ENCODE measurements around the gene CLEC12A. TPM values are rescaled to one million over a fixed set of nuclear protein-coding genes. Genes with fewer than 3 reads are reported as not detected.

CLEC12A gene
- total RNA-seq, 4 donors from 2014 or later = 0.41 to 1.6 TPM; not detected in 2

- Histone ChIP-seq H3K4me1 (no peaks in the 10 kb centered on the region), H3K36me3 (no peaks in the 10 kb centered on the region), H3K27me3 (no peaks in the 10 kb centered on the region), H3K4me3 (no peak overlapping the region), H3K9me3 (no peaks in the 10 kb centered on the region), H3K27ac (no peak overlapping the region)
- DNase-seq = no peak
- intact Hi-C loops (cut with DNase I; ENCODE audit: low total_unique reads) = no loop called here
- TF ChIP-seq POLR2A (IDR thresholded peaks at IDR 0.05) = no peak
- no peak for TF ChIP-seq CTCF (IDR thresholded peaks at IDR 0.05)
Observed at GRCh38 chr12:9977916-9978315, 6.7 kb downstream of the CLEC12A start.

- no peaks in the 10 kb centered on the region for H3K9me3 ChIP-seq
- DNase-seq = no peak
- H3K4me1 ChIP-seq = no peaks in the 10 kb centered on the region
- no peaks in the 10 kb centered on the region for H3K36me3 ChIP-seq
- no peak for TF ChIP-seq CTCF (IDR thresholded peaks at IDR 0.05)
- TF ChIP-seq POLR2A (IDR thresholded peaks at IDR 0.05) = no peak
- no peak overlapping the region for H3K27ac ChIP-seq
- intact Hi-C loops (cut with DNase I; ENCODE audit: low total_unique reads) = no loop called here
- no peaks in the 10 kb centered on the region for H3K27me3 ChIP-seq
- no peak overlapping the region for H3K4me3 ChIP-seq
Observed at GRCh38 chr12:9980126-9980525, 8.9 kb downstream of the CLEC12A start.

GRCh38 chr12:9991876-9992275 lies 20.7 kb downstream of the CLEC12A start:
- no peak overlapping the region for H3K27ac ChIP-seq
- H3K4me3 ChIP-seq = no peak overlapping the region
- H3K9me3 ChIP-seq = no peaks in the 10 kb centered on the region
- no peaks in the 10 kb centered on the region for H3K27me3 ChIP-seq
- no peak for DNase-seq
- no peak for TF ChIP-seq POLR2A (IDR thresholded peaks at IDR 0.05)
- no peak for TF ChIP-seq CTCF (IDR thresholded peaks at IDR 0.05)
- intact Hi-C loops (cut with DNase I; ENCODE audit: low total_unique reads) = no loop called here
- no peaks in the 10 kb centered on the region for H3K4me1 ChIP-seq
- H3K36me3 ChIP-seq = no peaks in the 10 kb centered on the region

- Histone ChIP-seq H3K36me3 (no peaks in the 10 kb centered on the region), H3K4me3 (no peak overlapping the region), H3K9me3 (no peaks in the 10 kb centered on the region), H3K27ac (no peak overlapping the region), H3K4me1 (no peaks in the 10 kb centered on the region), H3K27me3 (no peaks in the 10 kb centered on the region)
- DNase-seq = no peak
- intact Hi-C loops (cut with DNase I; ENCODE audit: low total_unique reads) = no loop called here
- TF ChIP-seq CTCF (IDR thresholded peaks at IDR 0.05) = no peak
- no peak for TF ChIP-seq POLR2A (IDR thresholded peaks at IDR 0.05)
Observed at GRCh38 chr12:9992296-9992695, 21.1 kb downstream of the CLEC12A start.

GRCh38 chr12:9999016-9999415 lies 27.8 kb downstream of the CLEC12A start, which contains the start of gene CLEC1B:
Gene CLEC1B, minus strand, starts transcription at chr12:9999121. Its CDS starts 21 bp downstream, at chr12:9999100.
- Histone ChIP-seq H3K4me3 (no peak within 1 kb of the TSS), H3K4me1 (no peaks in the 10 kb centered on the region), H3K27ac (no peak within 1 kb of the TSS), H3K36me3 (no peaks in the 10 kb centered on the region), H3K9me3 (no peaks in the 10 kb centered on the region), H3K27me3 (no peaks in the 10 kb centered on the region)
- intact Hi-C loops (cut with DNase I; ENCODE audit: low total_unique reads) = no loop called here
- DNase-seq = no peak
- TF ChIP-seq POLR2A (IDR thresholded peaks at IDR 0.05) (no peak), CTCF (IDR thresholded peaks at IDR 0.05) (no peak)

All from uterus (tissue), 4 donors.